Breast epithelium (tissue), 4 donors: Measurements from ENCODE around the gene SCARF2. TPM values are rescaled to one million over a fixed set of nuclear protein-coding genes. Genes with fewer than 3 reads are reported as not detected.

Experiments
- DNase-seq, 2 donors: peaks; one replicate each; pipeline ENCODE4 v3.0.0-alpha.2; 2019; ENCODE audit warnings: low spot score in 2 of 2
- H3K27ac ChIP-seq, 2 donors: fragments of 200-600 bp; sonication (generic) in 1 of 2; one replicate each; pipeline ENCODE4 v1.5.1; 2016 to 2019; ENCODE audit warnings: mild to moderate bottlenecking in 1 of 2
- H3K27me3 ChIP-seq, 2 donors: fragments of 200-600 bp; sonication (generic) in 1 of 2; one replicate each; pipeline versions ENCODE4 v1.5.1 to v1.6.0; 2017 to 2019; ENCODE audit warnings: control low read depth in 1 of 2, mild to moderate bottlenecking in 1 of 2
- H3K36me3 ChIP-seq: fragments of 200-600 bp; one replicate; pipeline ENCODE4 v1.5.1; 2019
- H3K4me1 ChIP-seq, 2 donors: fragments of 200-600 bp; sonication (generic); one replicate each; pipeline ENCODE4 v1.5.1; 2016 to 2019; ENCODE audit warnings: control low read depth in 1 of 2
- H3K4me3 ChIP-seq, 3 donors: fragments of 200-600 bp; sonication (generic); 1 replicate in 2 of 3; 2 replicates in 1 of 3; pipeline ENCODE4 v1.5.1; 2016 to 2019; ENCODE audit warnings: mild to moderate bottlenecking in 3 of 3, moderate library complexity in 2 of 3
- H3K9me3 ChIP-seq, 2 donors: fragments of 200-600 bp; sonication (generic) in 1 of 2; one replicate each; pipeline ENCODE4 v1.5.1; 2016 to 2019; ENCODE audit warnings: control low read depth in 1 of 2
- POLR2A ChIP-seq: fragments of 450-650 bp; IDR thresholded peaks from one replicate; pipeline ENCODE4 v1.6.1; 2016; ENCODE audit warnings: antibody characterized with exemption, mild to moderate bottlenecking, moderate library complexity
- POLR2AphosphoS5 ChIP-seq, 3 donors: sonication (generic); formaldehyde crosslinking; IDR thresholded peaks; one replicate each; pipeline ENCODE4 v1.6.1; 2017; ENCODE audit warnings: antibody characterized with exemption in 3 of 3
- intact Hi-C: fragments of 100-400 bp; cut with DNase I; formaldehyde crosslinking; loops from one replicate; pipeline ENCODE4 v1.15.1; 2023; ENCODE audit warnings: low total_unique reads
- total RNA-seq, 3 donors: library from RNA; depleted of rRNA; stranded (reverse); fragments of >200 nt; gene quantifications; one replicate each; pipeline ENCODE4 v1.1.0, GENCODE V29; 2016
- TF ChIP-seq, protein P1 (sequence below), 3 donors: fragments of 450-650 bp; IDR thresholded peaks; one replicate each; pipeline ENCODE4 v1.5.1; 2016 to 2017; ENCODE audit warnings: antibody characterized with exemption in 3 of 3, mild to moderate bottlenecking in 3 of 3, moderate library complexity in 3 of 3

SCARF2 gene
- total RNA-seq, 3 donors from 2014 or later: 5.3 to 14.7 (median 12.3) TPM

DNA sequence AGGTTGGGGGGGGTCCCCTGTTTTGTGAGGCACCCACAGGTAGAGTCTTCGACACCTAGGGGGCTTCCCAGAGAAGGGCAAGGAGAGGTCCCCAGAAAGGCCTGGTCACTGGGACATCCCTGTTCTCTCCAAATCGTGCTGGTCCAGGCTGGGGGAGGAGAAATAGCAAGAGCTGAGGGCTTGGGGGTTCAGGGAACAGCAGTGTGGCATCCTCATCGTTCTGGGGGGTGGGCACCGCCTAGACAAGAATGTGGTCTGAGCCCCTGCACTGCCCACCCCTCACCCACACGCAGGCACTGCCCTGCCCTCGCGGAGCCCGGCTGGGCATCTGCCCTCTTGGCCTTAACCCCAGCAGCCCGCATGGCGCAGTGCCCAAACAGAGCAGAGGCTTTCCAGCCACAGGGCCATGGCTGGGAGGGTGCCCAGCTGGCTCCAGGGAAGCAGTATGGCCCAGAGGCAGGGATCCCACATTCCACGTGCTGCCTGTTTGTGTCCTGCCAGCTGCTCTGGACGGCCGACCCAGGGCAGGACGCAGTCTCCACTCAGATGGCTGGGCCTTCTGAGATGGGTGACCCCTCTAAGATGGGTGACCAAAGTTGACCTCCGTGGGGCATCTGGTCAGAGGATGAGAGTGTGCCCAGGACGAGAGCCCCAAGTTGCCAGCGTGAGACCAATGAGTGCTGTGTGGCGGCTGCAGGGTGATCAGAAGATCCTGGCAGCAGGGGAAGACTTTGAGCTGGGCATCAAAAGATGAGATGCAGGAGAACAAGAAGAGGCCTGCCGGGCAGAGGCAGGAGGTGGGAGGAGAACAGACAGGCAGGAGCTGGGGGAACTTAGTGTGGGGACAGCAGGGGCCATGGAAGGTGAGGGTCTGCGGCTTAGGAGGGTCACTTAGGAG lies 14.4 kb downstream of the SCARF2 start:
- Histone ChIP-seq H3K27me3 (no peaks in the 10 kb centered on the region), H3K27ac (peak overlapping the region; percentile 63 to 74), H3K9me3 (no peaks in the 10 kb centered on the region), H3K36me3 (no peaks in the 10 kb centered on the region), H3K4me3 (no peak overlapping the region), H3K4me1 (peaks cover 6 to 13% of the 10 kb centered on the region in 2 donors)
- DNase-seq: no peak
- intact Hi-C loops: no loop called here
- TF ChIP-seq, protein P1, sequence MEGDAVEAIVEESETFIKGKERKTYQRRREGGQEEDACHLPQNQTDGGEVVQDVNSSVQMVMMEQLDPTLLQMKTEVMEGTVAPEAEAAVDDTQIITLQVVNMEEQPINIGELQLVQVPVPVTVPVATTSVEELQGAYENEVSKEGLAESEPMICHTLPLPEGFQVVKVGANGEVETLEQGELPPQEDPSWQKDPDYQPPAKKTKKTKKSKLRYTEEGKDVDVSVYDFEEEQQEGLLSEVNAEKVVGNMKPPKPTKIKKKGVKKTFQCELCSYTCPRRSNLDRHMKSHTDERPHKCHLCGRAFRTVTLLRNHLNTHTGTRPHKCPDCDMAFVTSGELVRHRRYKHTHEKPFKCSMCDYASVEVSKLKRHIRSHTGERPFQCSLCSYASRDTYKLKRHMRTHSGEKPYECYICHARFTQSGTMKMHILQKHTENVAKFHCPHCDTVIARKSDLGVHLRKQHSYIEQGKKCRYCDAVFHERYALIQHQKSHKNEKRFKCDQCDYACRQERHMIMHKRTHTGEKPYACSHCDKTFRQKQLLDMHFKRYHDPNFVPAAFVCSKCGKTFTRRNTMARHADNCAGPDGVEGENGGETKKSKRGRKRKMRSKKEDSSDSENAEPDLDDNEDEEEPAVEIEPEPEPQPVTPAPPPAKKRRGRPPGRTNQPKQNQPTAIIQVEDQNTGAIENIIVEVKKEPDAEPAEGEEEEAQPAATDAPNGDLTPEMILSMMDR (IDR thresholded peaks at IDR 0.05): no peak

DNA sequence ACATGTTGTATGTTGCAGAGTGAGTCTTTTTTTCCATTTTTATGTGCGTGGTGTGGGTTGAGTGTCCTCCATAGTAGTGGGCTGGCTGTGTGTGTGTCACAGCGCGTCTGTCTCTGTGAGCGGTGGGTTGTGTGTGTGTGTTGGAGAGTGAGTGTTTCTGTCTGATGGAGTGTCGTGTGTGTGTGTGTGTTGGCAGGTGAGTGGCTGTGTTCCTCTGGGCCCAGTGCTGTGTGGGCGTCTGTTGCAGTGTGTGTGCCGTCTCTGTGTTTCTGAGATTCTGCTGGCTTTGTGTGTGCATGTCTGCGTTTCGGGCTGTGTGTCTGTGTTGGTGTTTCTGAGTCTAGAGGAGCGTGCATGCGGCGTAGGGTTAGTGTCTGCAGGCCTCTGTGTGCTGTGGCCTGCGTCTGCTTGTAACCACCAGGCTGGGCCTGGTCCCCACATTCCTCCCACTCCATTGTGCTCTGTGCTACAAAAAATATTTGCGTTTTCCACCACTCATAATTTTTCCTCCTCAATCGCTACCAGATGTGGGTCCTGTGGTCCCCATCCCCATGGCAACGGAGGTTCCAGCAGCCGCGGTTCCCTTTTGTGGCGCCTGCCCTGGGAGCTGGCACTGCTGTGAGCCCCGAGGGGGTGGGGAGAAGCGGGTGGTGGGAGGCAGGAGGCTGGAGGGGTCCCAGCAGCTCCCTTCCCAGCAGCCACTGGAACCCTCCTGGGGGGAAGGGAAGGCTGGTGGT lies 15.2 kb downstream of the SCARF2 start:
- DNase-seq: no peak

DNA sequence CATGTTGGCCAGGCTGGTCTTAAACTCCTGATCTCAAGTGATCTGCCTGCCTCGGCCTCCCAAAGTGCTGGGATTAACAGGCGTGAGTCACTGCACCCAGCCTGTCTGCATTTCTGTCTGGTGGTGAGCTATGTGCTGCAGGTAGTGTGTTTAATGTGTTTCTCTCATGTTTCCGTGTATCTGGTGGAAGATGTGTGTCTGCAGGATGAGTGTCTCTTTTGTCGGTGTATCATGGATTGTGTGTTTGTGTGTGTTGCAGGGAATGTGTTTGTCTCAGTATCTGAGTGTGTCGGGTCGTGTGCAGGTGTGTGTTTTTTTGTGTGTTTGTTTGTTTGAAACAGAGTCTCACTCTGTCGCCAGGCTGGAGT lies 16.1 kb downstream of the SCARF2 start:
- intact Hi-C loops: no loop called here
- TF ChIP-seq POLR2A: no peak
- TF ChIP-seq, protein P1 (IDR thresholded peaks at IDR 0.05): no peak
- no peak for TF ChIP-seq POLR2AphosphoS5 (IDR thresholded peaks at IDR 0.05)
- H3K27ac ChIP-seq: no peak overlapping the region
- H3K4me3 ChIP-seq: no peak overlapping the region
- peaks cover 6 to 14% of the 10 kb centered on the region in 2 donors for H3K4me1 ChIP-seq
- no peak for DNase-seq
- no peaks in the 10 kb centered on the region for H3K27me3 ChIP-seq
- H3K36me3 ChIP-seq: no peaks in the 10 kb centered on the region
- no peaks in the 10 kb centered on the region for H3K9me3 ChIP-seq

More for the DNA sequence above, 15.2 kb downstream of the SCARF2 start:
- intact Hi-C loops: no loop called here
- Histone ChIP-seq H3K27ac (peak overlapping the region; percentile 63 to 74), H3K4me3 (no peak overlapping the region), H3K4me1 (peaks cover 6 to 14% of the 10 kb centered on the region in 2 donors), H3K27me3 (no peaks in the 10 kb centered on the region), H3K36me3 (no peaks in the 10 kb centered on the region), H3K9me3 (no peaks in the 10 kb centered on the region)
- TF ChIP-seq POLR2AphosphoS5 (IDR thresholded peaks at IDR 0.05) (no peak), POLR2A (no peak)
- TF ChIP-seq, protein P1 (IDR thresholded peaks at IDR 0.05): no peak

DNA sequence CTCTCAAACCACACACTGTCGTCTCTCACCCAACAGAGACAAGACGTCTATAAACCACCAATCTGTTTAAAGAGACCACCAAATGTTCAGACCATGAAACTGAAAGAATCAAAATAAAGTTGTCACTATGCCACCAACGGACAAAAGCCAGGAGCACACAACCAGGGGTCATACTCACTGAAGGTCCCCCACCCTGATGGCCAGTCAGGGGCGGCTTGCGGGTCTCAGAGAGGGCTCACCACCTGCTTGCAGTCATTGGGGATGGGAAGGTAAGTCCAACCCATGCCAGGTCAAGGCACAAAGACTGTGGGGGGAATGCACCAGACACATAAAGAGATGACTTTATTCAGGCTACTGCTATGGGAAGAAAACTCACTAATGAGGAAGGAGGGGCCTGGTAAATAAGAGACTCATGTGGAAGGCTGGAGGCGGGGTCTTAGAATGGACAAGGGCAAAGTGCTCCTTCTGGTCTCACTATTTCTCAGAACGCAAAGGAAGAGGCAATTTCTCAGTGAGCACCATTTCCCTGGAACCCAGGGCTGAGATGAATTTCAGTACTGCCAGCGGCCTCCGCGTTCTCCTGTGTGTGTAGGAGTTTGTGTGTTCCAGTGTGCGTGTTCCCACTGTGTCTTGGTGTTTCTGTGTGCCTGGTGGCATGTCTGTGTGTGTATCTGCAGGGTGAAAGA lies 17.3 kb downstream of the SCARF2 start:
- Histone ChIP-seq H3K4me3 (no peak overlapping the region), H3K36me3 (no peaks in the 10 kb centered on the region), H3K27me3 (no peaks in the 10 kb centered on the region), H3K27ac (no peak overlapping the region), H3K9me3 (no peaks in the 10 kb centered on the region), H3K4me1 (peaks cover 6 to 14% of the 10 kb centered on the region in 2 donors)
- intact Hi-C loops: no loop called here
- TF ChIP-seq, protein P1 (IDR thresholded peaks at IDR 0.05): no peak
- no peak for TF ChIP-seq POLR2AphosphoS5 (IDR thresholded peaks at IDR 0.05)
- no peak for TF ChIP-seq POLR2A
- DNase-seq: no peak
